GM20000 (cell line): ENCODE measurements around the gene TMEM92.

Experiments
- DNase-seq: peaks from one replicate; pipeline ENCODE4 v3.0.0; 2012; ENCODE audit warnings: low spot score
- TF ChIP-seq, protein P1 (sequence below): IDR thresholded peaks from 2 replicates; pipeline ENCODE4 v1.5.1; 2012; ENCODE audit warnings: mild to moderate bottlenecking, control low read depth; ENCODE audit errors: extremely low read depth, missing control alignments

Gene TMEM92

DNA sequence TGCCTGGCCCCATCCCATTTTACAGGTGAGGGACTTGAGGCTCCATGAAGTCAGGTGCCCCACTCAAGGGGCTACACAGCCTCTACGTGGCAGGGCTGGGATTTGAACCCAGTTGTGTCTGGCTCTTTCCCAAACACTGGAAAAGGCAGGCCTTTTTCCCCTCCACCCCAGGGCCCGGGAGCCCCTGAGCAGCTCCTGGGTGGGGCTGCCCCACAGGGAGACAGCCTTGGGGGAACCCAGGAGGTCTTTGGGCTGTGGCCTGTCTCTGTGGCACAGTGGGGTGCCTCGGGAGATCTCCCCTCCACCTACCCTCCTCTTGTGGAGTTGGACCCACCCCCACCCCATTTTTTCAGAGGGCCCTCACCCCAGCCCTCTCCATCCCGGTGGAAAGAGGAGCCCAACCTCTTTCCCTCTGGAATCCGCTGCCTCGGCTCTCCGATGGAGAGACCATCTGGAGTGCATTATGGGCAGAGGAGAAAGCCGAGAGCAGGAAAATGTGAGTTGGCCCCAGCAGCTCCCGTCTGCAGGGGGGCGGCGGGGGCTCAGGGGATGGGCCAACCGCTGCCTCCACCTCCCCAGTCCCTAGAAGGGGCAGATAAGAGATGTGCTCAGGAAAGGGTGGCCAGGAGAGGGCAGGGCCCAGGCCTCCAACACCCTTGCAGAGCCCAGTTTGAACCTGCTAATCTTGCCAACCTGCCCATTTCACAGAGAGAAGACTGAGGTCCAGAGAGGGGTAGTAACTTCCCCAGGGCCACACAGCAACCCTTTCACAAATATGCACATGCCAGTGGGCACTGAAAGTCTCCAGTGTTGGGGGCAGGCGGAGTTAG is 15.4 kb upstream of the TMEM92 start:
- DNase-seq = peak; percentile 6
- TF ChIP-seq, protein P1, sequence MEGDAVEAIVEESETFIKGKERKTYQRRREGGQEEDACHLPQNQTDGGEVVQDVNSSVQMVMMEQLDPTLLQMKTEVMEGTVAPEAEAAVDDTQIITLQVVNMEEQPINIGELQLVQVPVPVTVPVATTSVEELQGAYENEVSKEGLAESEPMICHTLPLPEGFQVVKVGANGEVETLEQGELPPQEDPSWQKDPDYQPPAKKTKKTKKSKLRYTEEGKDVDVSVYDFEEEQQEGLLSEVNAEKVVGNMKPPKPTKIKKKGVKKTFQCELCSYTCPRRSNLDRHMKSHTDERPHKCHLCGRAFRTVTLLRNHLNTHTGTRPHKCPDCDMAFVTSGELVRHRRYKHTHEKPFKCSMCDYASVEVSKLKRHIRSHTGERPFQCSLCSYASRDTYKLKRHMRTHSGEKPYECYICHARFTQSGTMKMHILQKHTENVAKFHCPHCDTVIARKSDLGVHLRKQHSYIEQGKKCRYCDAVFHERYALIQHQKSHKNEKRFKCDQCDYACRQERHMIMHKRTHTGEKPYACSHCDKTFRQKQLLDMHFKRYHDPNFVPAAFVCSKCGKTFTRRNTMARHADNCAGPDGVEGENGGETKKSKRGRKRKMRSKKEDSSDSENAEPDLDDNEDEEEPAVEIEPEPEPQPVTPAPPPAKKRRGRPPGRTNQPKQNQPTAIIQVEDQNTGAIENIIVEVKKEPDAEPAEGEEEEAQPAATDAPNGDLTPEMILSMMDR = no peak

DNA sequence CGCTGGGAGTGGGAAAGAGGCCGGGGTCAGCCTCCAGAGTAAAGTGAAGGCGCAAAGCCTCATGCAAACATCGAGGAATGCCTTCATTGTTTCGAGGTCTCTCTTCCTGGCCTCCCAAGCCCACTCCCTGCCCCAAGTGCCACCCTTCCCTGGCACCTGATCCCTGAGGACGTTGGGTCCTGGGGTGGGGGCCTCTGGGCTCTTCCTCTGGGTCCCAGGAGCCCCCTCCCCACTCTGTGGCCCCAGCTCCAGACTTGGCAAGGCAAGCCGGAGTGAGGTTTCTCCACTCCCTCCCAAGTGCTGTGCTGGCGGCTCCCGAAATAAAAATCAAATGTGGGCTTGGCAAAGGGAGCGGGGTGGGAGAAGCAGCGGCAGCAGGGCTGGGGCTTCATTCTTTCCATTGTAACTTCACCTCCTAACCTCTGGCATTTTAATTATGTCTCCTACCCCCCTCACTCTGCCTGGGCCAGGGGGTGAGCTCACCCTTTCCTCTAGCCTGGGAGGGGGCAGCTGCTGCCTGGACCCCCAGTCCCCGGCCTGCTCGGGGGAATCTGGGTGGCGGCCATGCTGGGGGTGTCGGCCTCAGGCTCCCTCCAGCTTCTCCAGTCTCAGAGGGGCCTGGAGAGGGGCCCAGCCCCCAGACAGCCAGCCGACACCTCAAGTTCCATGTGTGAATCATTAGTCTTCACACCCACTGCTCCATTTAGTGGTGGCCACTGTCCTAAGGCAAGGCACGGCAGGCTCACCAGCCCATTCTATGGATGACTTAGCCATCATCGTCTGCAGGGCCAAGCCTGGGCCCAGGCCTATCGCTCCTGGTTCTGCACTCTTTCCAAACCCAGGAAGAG is 14.6 kb upstream of the TMEM92 start:
- TF ChIP-seq, protein P1 = no peak
- DNase-seq = no peak

DNA sequence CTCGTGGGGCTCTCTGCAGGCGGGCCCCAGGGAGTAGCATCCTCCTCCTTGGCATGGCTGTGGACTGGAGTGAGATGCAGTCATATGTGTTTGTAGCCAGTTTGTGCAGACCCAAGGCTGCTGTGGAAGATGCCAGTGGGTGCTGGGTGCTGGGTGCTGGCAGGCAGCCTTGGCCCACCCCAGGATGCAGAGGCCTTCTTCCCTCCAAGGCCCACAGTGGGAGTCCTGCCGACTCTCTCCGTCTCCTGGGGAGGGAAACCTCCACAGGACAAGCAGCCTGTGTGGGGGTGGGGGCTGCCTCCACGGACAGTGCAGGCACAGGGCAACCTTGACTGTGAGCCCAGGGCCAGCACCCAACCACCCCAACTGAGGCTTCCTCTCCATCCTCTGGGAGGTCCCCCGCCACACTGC is 13.8 kb upstream of the TMEM92 start:
- TF ChIP-seq, protein P1 = no peak
- peak; percentile 4 for DNase-seq

DNA sequence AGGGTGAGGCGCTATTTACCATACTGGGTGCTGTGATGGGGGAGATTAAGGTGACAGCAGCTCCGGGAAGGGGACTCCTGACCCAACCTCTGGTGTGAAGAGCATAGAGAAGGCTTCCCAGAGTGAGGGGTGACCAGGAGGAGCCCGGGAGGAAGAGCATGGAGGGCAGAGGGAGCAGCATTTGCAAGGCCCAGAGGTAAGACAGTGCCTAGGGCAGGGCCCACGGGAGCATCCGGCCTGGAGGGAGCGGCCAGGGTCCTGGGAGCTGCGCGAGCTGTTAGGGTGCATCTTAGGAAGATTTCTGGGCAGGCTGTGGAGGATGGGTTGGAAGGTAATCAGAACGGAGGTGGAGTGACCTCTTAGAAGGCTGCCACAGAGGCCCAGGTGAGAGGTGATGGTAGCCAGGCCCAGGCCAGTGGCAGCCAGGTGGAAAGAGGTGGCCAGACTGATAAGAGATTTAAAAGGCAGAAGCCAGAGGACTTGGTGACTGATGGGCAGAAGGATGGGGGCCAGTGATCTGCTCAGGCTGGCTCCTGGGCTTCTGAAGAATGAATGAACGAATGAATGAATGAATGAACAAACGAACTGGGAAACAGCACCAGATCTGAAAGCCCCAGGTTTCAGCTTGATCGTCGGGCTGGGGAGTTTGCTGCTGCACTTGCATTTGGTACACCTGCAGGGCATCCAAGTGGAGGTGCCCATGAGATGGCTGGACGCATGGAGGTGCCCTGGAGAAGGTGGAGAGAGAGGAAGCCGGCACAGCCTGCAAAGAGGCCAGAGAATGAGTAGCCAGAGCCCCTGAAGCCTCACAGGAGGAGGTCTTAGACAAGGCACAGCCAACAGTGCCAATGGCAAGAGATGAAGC is 13.0 kb upstream of the TMEM92 start:
- TF ChIP-seq, protein P1 = no peak
- DNase-seq = no peak

DNA sequence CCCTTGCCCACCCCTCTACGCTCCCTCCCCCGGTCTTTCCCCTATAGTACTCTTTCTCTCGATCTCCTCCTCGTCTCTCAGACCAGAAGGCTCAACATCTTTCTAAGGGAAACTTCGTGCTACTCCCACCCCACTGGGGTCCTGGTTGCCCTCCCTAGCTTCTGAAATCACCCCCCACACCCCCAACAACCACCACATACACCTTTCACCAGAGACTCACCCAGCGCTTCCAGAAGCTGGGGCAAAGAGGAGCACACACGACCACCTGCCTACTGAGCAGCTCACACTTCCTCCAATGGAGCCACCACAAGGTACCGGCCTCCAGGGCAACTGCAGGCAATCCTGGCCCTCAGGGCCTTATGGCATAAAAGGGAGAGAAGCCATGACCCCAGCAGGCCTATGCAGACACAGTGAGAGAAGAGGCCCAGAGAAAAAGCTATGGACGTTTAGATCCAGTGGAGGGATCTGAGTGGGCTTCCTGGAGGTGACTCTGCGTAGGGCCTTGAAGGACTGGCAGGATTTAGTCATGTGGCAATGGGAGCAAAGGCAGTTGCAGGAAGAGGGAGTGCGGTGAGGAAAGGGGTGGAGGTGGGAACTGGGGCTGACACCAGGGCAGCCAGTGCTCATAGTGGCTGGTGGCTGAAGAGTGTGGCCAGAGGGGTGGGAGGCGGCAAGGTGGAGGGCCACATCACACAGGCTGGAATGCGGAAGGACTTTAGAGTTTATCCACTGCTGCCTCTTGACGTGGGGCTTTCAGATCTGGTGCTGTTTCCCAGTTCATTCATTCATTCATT is 12.1 kb upstream of the TMEM92 start:
- peak; percentile 7 for DNase-seq
- TF ChIP-seq, protein P1 = no peak

DNA sequence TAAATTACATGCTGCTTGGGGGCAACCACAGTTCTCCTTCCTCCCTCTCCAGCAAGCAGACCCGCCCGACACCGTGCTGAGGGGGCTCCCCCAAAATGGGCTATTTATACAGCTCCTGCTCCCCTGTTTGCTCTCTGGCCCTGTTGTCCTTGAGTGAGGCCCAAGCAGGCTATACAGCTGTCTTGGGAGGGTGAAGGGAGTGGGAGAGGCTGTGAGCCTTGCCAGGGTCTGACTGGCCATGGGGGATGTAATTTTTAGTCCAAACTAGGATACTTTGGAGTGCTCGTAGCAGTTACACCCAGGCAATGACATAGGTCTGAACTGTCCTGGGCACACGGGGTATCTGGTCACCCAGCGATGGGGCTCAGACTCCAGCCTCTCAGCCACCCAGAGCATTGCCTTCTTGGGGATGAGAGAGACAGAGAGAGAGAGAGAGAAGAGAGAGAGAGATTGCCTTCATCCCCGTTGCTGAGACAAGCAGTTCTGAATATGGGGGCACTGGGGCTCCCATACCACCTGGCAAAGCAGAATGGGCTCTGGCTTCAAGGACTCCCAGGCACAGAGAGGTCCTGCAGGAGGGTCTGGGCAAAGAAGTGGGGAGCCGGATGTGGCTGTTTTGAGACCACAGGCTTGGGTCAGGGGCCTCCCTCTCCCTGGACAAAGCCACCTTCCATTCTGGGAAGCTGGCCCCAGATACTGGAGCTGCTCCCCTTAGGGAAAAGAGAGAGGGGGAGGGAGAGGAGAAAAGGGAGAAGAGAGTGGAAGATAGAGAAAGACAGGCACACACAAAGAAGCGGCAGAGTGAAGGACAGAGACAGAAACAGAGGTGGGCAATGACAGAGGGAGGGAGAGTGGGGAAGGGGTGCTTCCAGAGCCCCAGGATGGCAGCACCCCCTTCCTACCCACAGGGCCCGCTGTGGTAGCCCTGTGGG is 10.7 kb upstream of the TMEM92 start:
- DNase-seq = no peak
- TF ChIP-seq, protein P1 = no peak
